ENCODE data around the gene MXD1. TPM values are rescaled to one million over a fixed set of nuclear protein-coding genes. Genes with fewer than 3 reads are reported as not detected.

The MXD1 gene
- total RNA-seq, 3 donors from 2014 or later = 5.8 to 17.3 (median 10.2) TPM

DNA sequence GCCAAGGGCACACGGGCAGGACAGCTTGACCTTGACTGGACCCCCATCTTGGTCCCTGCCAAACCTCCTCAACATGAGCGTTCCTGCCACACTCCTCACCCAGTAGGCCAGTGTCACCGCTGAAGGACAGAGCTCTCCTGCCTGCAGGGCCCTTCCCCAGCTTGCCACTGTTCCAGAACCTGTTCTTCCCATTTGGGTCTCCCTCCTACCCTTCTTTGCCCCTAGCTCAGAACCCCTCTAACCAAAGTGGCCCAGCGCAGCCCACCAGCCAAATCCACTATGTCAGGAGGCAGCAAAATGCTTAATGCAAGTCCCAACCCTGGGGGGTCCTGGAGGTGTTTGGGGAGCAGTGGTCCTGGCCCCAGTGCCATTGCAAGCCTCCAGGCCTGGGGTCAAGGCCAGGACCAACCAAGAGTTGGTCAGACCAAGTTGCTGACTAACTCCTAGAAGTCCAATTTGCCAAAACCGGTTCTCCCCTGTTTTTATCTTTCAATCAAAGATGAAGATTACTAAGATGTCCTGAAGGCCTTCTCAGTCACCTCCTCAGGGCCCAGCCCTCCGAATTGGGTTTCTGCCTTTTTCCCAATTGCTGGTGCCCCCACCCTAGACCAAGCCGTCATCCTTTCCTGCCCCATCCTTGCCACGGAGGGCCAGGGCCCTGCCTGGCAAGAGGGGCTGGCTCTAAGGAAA, 51.0 kb downstream of the MXD1 start:
- H3K4me1 ChIP-seq = peaks cover 0 to 6% of the 10 kb centered on the region in 2 donors
- no peaks in the 10 kb centered on the region for H3K9me3 ChIP-seq
- H3K27me3 ChIP-seq = no peaks in the 10 kb centered on the region
- intact Hi-C loops (cut with DNase I; ENCODE audit: low total_unique reads) = no loop called here
- no peak overlapping the region for H3K4me3 ChIP-seq
- no peak for TF ChIP-seq POLR2A (IDR thresholded peaks at IDR 0.05)
- no peak for TF ChIP-seq POLR2AphosphoS5 (IDR thresholded peaks at IDR 0.05)
- TF ChIP-seq, protein P1, sequence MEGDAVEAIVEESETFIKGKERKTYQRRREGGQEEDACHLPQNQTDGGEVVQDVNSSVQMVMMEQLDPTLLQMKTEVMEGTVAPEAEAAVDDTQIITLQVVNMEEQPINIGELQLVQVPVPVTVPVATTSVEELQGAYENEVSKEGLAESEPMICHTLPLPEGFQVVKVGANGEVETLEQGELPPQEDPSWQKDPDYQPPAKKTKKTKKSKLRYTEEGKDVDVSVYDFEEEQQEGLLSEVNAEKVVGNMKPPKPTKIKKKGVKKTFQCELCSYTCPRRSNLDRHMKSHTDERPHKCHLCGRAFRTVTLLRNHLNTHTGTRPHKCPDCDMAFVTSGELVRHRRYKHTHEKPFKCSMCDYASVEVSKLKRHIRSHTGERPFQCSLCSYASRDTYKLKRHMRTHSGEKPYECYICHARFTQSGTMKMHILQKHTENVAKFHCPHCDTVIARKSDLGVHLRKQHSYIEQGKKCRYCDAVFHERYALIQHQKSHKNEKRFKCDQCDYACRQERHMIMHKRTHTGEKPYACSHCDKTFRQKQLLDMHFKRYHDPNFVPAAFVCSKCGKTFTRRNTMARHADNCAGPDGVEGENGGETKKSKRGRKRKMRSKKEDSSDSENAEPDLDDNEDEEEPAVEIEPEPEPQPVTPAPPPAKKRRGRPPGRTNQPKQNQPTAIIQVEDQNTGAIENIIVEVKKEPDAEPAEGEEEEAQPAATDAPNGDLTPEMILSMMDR (IDR thresholded peaks at IDR 0.05) = no peak
- DNase-seq (ENCODE audit: low spot score in 2 of 2) = no peak
- peak overlapping the region; percentile 43 to 64 for H3K27ac ChIP-seq
- H3K36me3 ChIP-seq = no peaks in the 10 kb centered on the region

DNA sequence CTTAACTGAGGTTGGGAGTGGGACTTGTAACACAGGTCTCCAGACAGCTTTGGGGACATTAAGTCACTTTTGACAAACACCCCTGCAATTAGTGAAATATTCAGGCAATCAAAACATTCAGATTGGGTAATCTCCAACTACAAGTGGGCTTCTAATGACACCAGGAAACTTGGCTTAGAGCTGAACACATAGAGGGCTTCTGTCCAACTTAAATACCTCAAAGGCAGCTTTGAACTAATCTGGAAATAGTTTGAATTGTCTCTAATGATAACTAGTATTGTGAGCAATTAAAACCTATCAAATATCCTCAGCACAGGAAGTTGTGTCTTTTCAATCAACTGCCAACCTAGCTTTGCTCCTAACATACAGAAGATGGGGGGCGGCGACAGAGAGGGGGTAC, 51.6 kb downstream of the MXD1 start:
- no peak for TF ChIP-seq POLR2AphosphoS5 (IDR thresholded peaks at IDR 0.05)
- TF ChIP-seq, protein P1 (IDR thresholded peaks at IDR 0.05) = no peak
- TF ChIP-seq POLR2A (IDR thresholded peaks at IDR 0.05) = no peak
- no peaks in the 10 kb centered on the region for H3K9me3 ChIP-seq
- intact Hi-C loops (cut with DNase I; ENCODE audit: low total_unique reads) = no loop called here
- peak overlapping the region; percentile 43 to 64 for H3K27ac ChIP-seq
- H3K36me3 ChIP-seq = no peaks in the 10 kb centered on the region
- H3K27me3 ChIP-seq = no peaks in the 10 kb centered on the region
- no peak overlapping the region for H3K4me3 ChIP-seq
- H3K4me1 ChIP-seq = peaks cover 0 to 6% of the 10 kb centered on the region in 2 donors
- no peak for DNase-seq (ENCODE audit: low spot score in 2 of 2)

DNA sequence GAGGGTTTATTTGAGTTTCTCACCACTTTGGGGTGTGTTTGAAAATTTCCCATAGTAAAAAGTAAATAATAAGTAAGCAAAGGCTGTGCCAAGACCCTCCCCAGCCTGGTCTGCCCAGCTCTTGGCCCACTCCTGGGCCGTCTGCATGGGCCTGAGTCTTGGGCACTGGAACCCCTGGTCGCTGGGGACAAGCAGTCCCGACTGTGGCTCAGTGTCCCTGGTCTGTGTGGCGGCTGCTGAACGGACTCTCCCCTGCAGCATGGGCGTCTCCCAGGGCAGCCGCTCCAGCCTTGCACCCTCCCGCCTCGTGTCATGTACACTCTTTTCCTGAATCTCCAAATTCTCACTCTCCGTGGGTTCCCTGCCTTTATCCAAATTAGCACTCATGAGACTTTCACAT, 53.7 kb downstream of the MXD1 start:
- H3K4me1 ChIP-seq = peaks cover 0 to 6% of the 10 kb centered on the region in 2 donors
- H3K27me3 ChIP-seq = no peaks in the 10 kb centered on the region
- no peaks in the 10 kb centered on the region for H3K36me3 ChIP-seq
- no peak for TF ChIP-seq POLR2A (IDR thresholded peaks at IDR 0.05)
- TF ChIP-seq, protein P1 (IDR thresholded peaks at IDR 0.05) = no peak
- TF ChIP-seq POLR2AphosphoS5 (IDR thresholded peaks at IDR 0.05) = no peak
- H3K9me3 ChIP-seq = no peaks in the 10 kb centered on the region
- no peak for DNase-seq (ENCODE audit: low spot score in 2 of 2)
- H3K4me3 ChIP-seq = no peak overlapping the region
- H3K27ac ChIP-seq = no peak overlapping the region
- intact Hi-C loops (cut with DNase I; ENCODE audit: low total_unique reads) = no loop called here

DNA sequence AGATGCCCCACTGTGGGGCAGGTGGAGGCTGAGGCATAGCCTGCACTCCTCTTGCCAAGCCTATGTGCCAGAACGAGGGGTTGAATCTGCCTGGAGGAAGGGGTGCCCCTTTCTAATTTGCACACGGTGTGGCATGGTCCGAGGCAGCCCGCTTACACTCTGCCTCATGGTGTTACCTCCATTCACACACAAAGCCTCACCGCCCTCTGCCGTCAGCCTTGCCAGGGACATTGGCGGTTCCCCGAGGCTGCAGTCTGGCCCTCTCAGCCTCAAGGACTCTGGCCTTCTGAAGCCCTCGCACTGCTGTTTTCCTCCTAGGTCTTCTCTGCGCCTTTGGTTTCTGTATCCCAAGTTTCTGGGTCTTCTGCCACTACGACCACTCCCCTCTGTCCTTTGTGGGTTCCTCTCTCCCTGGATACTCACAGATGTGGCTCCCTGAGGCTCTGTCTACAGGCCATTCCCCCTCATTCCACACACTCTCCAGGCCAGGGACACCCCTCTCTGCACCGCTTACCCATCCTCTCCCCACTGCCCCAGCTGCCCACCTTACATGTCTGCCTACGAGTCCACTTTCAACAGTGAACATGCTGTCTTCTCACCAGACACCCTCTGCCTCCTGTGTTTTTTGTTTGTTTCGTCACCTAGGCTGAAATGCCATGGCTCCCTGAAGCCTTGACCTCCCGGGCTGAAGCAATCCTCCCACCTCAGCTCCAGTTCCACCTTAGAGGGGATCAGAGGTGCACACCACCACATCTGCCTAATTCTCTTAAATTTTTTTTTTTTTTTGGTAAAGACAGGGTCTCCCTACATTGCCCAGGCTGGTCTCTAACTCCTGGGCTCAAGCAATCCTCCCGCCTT, 54.4 kb downstream of the MXD1 start:
- Histone ChIP-seq H3K9me3 (no peaks in the 10 kb centered on the region), H3K27me3 (no peaks in the 10 kb centered on the region), H3K27ac (no peak overlapping the region), H3K4me1 (peaks cover 0 to 6% of the 10 kb centered on the region in 2 donors), H3K36me3 (no peaks in the 10 kb centered on the region), H3K4me3 (no peak overlapping the region)
- no peak for DNase-seq (ENCODE audit: low spot score in 2 of 2)
- TF ChIP-seq, protein P1 (IDR thresholded peaks at IDR 0.05) = no peak
- TF ChIP-seq POLR2A (IDR thresholded peaks at IDR 0.05) = no peak
- no peak for TF ChIP-seq POLR2AphosphoS5 (IDR thresholded peaks at IDR 0.05)
- intact Hi-C loops (cut with DNase I; ENCODE audit: low total_unique reads) = no loop called here

DNA sequence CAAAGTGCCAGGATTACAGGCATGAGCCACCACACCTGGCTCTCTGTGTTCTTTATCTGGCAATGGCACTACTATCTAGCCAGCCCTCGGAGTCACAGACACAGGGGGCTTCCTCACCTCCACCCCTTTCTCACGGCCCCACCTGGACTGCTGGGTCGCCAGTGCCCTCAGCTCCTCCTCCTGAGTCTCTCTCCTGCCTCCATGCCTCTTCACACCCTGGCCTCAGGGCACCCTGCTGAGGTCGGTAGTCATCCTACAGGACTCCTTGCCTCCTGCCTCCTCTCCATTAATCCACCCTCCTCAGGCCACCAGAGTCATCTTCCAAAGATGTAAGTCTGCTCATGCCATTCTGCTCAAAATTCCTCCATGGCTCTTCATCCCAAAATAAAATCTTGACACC, 55.1 kb downstream of the MXD1 start:
- no peak overlapping the region for H3K4me3 ChIP-seq
- H3K9me3 ChIP-seq = no peaks in the 10 kb centered on the region
- TF ChIP-seq POLR2A (IDR thresholded peaks at IDR 0.05) (no peak), POLR2AphosphoS5 (IDR thresholded peaks at IDR 0.05) (no peak)
- TF ChIP-seq, protein P1 (IDR thresholded peaks at IDR 0.05) = no peak
- no peaks in the 10 kb centered on the region for H3K27me3 ChIP-seq
- intact Hi-C loops (cut with DNase I; ENCODE audit: low total_unique reads) = no loop called here
- H3K4me1 ChIP-seq = peaks cover 0 to 6% of the 10 kb centered on the region in 2 donors
- DNase-seq (ENCODE audit: low spot score in 2 of 2) = no peak
- H3K27ac ChIP-seq = no peak overlapping the region
- no peaks in the 10 kb centered on the region for H3K36me3 ChIP-seq

All from breast epithelium (tissue), 4 donors.